ENCODE data around the gene IGSF21. TPM values are rescaled to one million over a fixed set of nuclear protein-coding genes. Genes with fewer than 3 reads are reported as not detected.

The IGSF21 gene
- polyA plus RNA-seq, 1 of the 3 experiments (the other 2 are of a cell fraction): not detected

DNA sequence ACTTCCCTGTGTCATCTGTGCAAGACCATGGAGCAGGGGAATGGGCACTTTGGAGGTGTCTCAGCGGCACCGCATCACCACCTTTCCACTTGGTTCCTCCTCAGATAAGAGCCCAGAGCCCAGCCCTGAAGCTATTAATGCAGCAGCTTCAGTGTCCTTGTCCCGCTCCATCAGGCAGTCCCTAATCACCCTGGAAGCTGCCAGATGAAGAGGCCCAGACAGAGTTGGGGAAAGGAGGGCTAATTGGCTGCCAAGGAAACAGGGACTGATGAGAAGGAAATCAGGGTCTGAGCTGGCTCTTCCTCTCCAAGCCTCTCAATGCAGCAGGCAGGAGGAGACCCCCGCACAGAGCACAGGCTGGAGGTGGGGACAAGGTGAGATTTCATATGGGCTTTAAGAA is 290.0 kb downstream of the IGSF21 start:
- Histone ChIP-seq H4K20me1 (ENCODE audit: insufficient read depth) (no peaks in the 10 kb centered on the region), H3F3A (replicated peaks; ENCODE audit: insufficient read depth) (no peaks in the 10 kb centered on the region), H3K9me3 (no peaks in the 10 kb centered on the region), H3K4me1 (ENCODE audit: control insufficient read depth in 1 of 2, insufficient read depth in 2 of 2, low read depth in 1 of 2, low read length in 1 of 2) (peaks cover 0 to 3% of the 10 kb centered on the region in 2 experiments; a peak in 1 of 4 replicates), H3K79me2 (ENCODE audit: insufficient read depth) (no peaks in the 10 kb centered on the region), H3K4me2 (no peak overlapping the region), H2AFZ (ENCODE audit: low read depth) (no peak overlapping the region), H3K9me2 (no peaks in the 10 kb centered on the region), H3K9ac (no peak overlapping the region), H3K27ac (ENCODE audit: low read depth in 2 of 2, low read length in 1 of 2) (no peak overlapping the region), H3K27me3 (ENCODE audit: insufficient read depth) (no peaks in the 10 kb centered on the region), H3K4me3 (ENCODE audit: low read depth in 2 of 2, low read length in 1 of 2) (no peak overlapping the region), H3K36me3 (replicated peaks in 1 of 2; ENCODE audit: control insufficient read depth in 1 of 2, insufficient read depth in 2 of 2, low read length in 1 of 2) (no peaks in the 10 kb centered on the region)
- CTCF ChIA-PET: interaction anchor here (0.8 to 1.6 kb wide), 2 partner anchors 10 to 34 kb away, joined by 3 to 5 read pairs; no protein-coding TSS in a partner anchor
- TF ChIP-seq SMC3 (IDR thresholded peaks at IDR 0.05; ENCODE audit: low read depth, low read length) (no peak), CHD2 (IDR thresholded peaks at IDR 0.05; ENCODE audit: low read length, partially characterized antibody) (no peak), TEAD4 (IDR thresholded peaks at IDR 0.05; ENCODE audit: borderline replicate concordance, insufficient read depth) (no peak), RAD21 (IDR thresholded peaks at IDR 0.05; ENCODE audit: low read length) (no peak), SIN3A (IDR thresholded peaks at IDR 0.05; ENCODE audit: borderline replicate concordance, low read depth, low read length) (no peak), EP300 (IDR thresholded peaks at IDR 0.05; ENCODE audit: borderline replicate concordance in 1 of 2, low read depth in 1 of 2, low read length in 1 of 2) (no peak)
- TF ChIP-seq, protein P1, sequence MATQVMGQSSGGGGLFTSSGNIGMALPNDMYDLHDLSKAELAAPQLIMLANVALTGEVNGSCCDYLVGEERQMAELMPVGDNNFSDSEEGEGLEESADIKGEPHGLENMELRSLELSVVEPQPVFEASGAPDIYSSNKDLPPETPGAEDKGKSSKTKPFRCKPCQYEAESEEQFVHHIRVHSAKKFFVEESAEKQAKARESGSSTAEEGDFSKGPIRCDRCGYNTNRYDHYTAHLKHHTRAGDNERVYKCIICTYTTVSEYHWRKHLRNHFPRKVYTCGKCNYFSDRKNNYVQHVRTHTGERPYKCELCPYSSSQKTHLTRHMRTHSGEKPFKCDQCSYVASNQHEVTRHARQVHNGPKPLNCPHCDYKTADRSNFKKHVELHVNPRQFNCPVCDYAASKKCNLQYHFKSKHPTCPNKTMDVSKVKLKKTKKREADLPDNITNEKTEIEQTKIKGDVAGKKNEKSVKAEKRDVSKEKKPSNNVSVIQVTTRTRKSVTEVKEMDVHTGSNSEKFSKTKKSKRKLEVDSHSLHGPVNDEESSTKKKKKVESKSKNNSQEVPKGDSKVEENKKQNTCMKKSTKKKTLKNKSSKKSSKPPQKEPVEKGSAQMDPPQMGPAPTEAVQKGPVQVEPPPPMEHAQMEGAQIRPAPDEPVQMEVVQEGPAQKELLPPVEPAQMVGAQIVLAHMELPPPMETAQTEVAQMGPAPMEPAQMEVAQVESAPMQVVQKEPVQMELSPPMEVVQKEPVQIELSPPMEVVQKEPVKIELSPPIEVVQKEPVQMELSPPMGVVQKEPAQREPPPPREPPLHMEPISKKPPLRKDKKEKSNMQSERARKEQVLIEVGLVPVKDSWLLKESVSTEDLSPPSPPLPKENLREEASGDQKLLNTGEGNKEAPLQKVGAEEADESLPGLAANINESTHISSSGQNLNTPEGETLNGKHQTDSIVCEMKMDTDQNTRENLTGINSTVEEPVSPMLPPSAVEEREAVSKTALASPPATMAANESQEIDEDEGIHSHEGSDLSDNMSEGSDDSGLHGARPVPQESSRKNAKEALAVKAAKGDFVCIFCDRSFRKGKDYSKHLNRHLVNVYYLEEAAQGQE (IDR thresholded peaks at IDR 0.05; ENCODE audit: low read depth, low read length): no peak
- TF ChIP-seq, protein P2, sequence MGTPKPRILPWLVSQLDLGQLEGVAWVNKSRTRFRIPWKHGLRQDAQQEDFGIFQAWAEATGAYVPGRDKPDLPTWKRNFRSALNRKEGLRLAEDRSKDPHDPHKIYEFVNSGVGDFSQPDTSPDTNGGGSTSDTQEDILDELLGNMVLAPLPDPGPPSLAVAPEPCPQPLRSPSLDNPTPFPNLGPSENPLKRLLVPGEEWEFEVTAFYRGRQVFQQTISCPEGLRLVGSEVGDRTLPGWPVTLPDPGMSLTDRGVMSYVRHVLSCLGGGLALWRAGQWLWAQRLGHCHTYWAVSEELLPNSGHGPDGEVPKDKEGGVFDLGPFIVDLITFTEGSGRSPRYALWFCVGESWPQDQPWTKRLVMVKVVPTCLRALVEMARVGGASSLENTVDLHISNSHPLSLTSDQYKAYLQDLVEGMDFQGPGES (IDR thresholded peaks at IDR 0.05; ENCODE audit: low read depth, low read length): no peak
- TF ChIP-seq, protein P3, sequence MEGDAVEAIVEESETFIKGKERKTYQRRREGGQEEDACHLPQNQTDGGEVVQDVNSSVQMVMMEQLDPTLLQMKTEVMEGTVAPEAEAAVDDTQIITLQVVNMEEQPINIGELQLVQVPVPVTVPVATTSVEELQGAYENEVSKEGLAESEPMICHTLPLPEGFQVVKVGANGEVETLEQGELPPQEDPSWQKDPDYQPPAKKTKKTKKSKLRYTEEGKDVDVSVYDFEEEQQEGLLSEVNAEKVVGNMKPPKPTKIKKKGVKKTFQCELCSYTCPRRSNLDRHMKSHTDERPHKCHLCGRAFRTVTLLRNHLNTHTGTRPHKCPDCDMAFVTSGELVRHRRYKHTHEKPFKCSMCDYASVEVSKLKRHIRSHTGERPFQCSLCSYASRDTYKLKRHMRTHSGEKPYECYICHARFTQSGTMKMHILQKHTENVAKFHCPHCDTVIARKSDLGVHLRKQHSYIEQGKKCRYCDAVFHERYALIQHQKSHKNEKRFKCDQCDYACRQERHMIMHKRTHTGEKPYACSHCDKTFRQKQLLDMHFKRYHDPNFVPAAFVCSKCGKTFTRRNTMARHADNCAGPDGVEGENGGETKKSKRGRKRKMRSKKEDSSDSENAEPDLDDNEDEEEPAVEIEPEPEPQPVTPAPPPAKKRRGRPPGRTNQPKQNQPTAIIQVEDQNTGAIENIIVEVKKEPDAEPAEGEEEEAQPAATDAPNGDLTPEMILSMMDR (IDR thresholded peaks at IDR 0.05): no peak
- 45% methylated on average over 4 of the region's 4 CpGs for WGBS (ENCODE audit: low lambda C conversion rate)
- DNase-seq: no peak
- POLR2A ChIA-PET: no interaction called here
